ENCODE results near the gene UQCR11.

The UQCR11 gene

DNA sequence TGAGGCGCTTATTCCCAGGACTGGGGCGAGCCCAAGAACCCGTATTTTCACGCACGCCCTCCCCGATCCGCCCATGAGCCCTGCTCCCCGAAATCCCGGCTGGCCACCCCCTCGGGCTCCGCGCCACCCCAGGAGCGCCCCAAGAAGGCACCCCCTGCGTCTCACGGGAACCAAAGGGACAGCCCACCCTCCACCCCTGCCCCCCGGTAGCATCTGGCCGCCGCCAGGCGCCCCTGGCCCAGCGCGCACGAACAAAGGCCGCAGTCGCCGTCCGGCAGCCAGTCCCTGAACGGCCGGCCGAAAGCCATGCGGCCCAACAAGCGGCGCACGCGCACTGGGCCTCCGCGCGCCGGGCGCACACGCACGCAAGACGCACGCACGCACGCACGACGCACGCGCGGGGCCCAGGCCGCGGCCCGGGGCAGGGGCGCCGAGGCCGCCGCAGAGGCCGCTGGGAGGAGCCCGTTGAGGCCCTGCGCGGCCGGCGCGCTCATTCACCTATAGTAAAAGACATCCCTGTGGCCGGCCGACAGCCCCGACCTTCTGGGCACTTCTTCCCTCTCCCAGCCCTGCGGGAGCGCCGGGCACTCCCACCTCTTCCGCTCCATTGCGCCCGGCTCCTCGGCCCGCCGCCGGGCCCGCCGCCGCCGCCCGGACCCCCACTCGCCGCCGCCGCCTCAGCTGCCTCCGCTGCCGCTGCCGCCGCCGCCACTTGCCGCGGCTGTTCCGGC, 13.1 kb downstream of the UQCR11 start:
- ATAC-seq, result peak; percentile 91
- Mint-ChIP-seq H3K4me1 (peaks cover 45% of the 10 kb centered on the region), H3K27ac (peak overlapping the region; percentile 92), H3K36me3 (peaks cover 13% of the 10 kb centered on the region), H3K27me3 (no peaks in the 10 kb centered on the region), H3K4me3 (peak overlapping the region; percentile 88), H3K9me3 (no peaks in the 10 kb centered on the region)

- Mint-ChIP-seq H3K9me3 (no peaks in the 10 kb centered on the region), H3K27ac (peak overlapping the region; percentile 92), H3K36me3 (peaks cover 10% of the 10 kb centered on the region), H3K4me3 (peak overlapping the region; percentile 88), H3K27me3 (no peaks in the 10 kb centered on the region), H3K4me1 (peaks cover 41% of the 10 kb centered on the region)
- no peak for ATAC-seq
Observed at GRCh38 chr19:1591421-1592023, 13.7 kb downstream of the UQCR11 start.

GRCh38 chr19:1590641-1591397, 14.4 kb downstream of the UQCR11 start:
- ATAC-seq, result no peak
- peaks cover 9% of the 10 kb centered on the region for H3K36me3 Mint-ChIP-seq
- no peaks in the 10 kb centered on the region for H3K27me3 Mint-ChIP-seq
- no peaks in the 10 kb centered on the region for H3K9me3 Mint-ChIP-seq
- peak overlapping the region; percentile 92 for H3K27ac Mint-ChIP-seq
- H3K4me3 Mint-ChIP-seq, result peak overlapping the region; percentile 88
- H3K4me1 Mint-ChIP-seq, result peaks cover 42% of the 10 kb centered on the region

DNA sequence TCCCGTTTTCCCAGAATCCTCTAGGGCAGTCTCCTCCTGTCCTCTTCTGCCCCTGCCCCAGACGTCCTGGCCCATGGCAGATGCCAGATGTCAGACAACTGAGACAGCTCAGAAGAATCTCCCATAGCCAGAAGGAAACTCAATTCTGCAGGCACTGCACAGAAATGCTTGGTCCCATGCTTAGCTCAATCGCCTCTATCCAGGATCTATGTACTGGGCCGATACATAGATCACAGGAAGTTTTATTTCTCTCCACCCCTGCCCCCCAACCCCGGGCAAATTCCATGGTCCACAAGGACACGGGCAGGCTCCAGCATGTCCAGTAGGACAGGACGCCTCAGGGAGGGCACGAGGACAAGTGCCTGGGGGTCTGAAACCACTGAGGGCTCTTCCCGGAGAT, 17.4 kb downstream of the UQCR11 start:
- Mint-ChIP-seq H3K27me3 (no peaks in the 10 kb centered on the region), H3K4me3 (no peak overlapping the region), H3K9me3 (no peaks in the 10 kb centered on the region), H3K4me1 (peaks cover 38% of the 10 kb centered on the region), H3K36me3 (peaks cover 17% of the 10 kb centered on the region), H3K27ac (no peak overlapping the region)
- no peak for ATAC-seq

DNA sequence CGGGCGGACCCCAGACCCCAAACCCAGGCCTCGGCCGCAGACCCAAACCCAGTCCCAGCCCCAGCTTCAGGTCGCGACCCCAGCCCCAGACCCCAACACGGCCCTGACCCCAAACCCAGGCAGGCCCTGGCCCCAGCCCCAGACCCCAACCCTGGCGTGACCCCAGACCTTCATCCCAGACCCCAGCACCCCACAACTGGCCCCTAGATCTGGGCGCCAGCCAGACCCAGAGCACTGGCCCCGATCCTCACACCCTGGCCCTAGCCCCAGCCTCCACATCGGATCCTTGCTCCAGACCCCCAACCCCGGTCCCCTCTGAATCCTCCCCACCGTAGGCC, 20.1 kb downstream of the UQCR11 start:
- peaks cover 38% of the 10 kb centered on the region for H3K36me3 Mint-ChIP-seq
- H3K27ac Mint-ChIP-seq, result no peak overlapping the region
- H3K27me3 Mint-ChIP-seq, result no peaks in the 10 kb centered on the region
- peak; percentile 8 for ATAC-seq
- H3K9me3 Mint-ChIP-seq, result no peaks in the 10 kb centered on the region
- H3K4me3 Mint-ChIP-seq, result no peak overlapping the region
- peaks cover 23% of the 10 kb centered on the region for H3K4me1 Mint-ChIP-seq

DNA sequence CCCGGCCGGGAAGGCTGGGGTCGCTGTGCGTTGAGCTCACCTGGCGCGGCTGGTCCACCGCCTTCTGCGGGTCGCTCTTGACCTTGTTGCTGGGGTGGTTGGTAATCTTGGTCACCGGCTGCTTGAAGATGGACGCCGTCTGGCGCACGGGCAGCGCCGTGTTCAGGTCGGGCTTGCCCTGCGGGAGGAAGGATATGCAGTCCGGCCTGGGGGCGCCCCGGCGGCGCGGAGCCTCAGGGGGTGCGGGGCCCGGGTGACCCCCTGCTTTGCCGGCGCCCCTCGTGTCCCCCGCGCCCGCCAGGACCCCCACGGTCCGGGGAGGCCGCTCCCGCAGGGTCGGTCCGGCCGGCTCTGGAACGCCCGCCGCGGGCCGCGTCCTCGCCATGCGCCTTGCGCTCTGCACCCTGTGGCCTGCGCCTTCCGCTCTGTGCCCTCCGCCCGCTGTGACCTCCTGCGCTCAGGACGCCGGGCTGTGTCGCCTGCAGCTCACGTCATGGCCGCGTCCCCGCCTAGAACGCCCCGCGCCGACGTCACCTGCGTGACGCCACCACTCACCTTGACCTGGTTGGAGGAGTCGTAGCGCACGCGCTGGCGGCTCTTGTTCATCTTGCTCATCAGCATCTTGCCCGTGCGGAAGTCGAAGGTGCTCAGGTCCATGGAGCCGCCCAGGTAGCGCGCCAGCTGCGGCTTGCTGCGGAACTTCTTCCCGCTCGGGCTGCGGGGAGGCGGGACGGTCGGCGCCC, 20.6 kb downstream of the UQCR11 start:
- H3K4me1 Mint-ChIP-seq, result peaks cover 17% of the 10 kb centered on the region
- H3K4me3 Mint-ChIP-seq, result no peak overlapping the region
- peak; percentile 75 for ATAC-seq
- H3K9me3 Mint-ChIP-seq, result no peaks in the 10 kb centered on the region
- H3K27me3 Mint-ChIP-seq, result no peaks in the 10 kb centered on the region
- peaks cover 44% of the 10 kb centered on the region for H3K36me3 Mint-ChIP-seq
- no peak overlapping the region for H3K27ac Mint-ChIP-seq

- no peak overlapping the region for H3K4me3 Mint-ChIP-seq
- no peak for ATAC-seq
- peaks cover 6% of the 10 kb centered on the region for H3K4me1 Mint-ChIP-seq
- H3K27ac Mint-ChIP-seq, result no peak overlapping the region
- no peaks in the 10 kb centered on the region for H3K9me3 Mint-ChIP-seq
- peaks cover 57% of the 10 kb centered on the region for H3K36me3 Mint-ChIP-seq
- no peaks in the 10 kb centered on the region for H3K27me3 Mint-ChIP-seq
Observed at GRCh38 chr19:1582201-1582600, 23.1 kb downstream of the UQCR11 start.

DNA sequence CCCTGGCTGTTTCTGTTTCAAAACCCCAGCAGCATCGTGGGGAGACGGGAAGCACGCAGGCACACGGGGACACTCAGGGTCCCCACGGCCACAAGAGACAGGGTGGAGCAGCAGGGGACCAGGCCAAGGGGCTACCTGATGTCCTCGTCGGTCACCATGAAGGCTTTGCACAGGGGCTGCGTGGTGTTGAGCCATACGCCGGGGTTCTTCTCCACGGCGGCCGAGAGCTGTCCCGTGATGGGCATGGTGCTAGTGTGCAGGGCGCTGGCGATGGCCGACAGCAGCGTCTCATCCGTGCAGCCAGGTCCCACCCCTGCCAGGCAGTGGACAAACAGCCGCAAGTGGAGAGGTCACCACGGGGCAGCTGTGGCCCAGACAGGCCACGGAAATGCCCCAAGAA, 24.3 kb downstream of the UQCR11 start:
- Mint-ChIP-seq H3K4me1 (peaks cover 8% of the 10 kb centered on the region), H3K27me3 (no peaks in the 10 kb centered on the region), H3K27ac (no peak overlapping the region), H3K4me3 (no peak overlapping the region), H3K9me3 (no peaks in the 10 kb centered on the region), H3K36me3 (peaks cover 59% of the 10 kb centered on the region)
- ATAC-seq, result no peak

DNA sequence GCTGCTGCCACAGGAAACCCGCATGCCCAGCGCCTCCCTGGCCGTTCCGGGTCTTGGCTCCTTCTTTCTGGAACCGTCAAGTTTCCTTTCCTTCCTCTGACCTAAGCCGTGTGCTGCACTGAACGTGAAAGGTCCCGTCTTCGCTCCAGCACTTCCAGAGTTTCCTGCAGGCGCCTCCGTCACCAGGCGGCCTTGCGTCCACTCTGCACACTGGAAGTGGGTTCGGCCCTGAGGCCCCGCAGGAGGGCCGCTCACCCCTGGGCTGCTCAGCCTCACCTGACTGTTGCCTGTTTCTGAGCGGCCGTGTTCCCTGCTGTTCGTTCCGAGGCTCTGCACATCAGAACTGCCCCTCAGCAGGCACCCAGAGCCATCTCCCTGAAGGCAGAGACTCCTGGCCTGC, 24.9 kb downstream of the UQCR11 start:
- H3K36me3 Mint-ChIP-seq, result peaks cover 61% of the 10 kb centered on the region
- no peak overlapping the region for H3K4me3 Mint-ChIP-seq
- no peaks in the 10 kb centered on the region for H3K9me3 Mint-ChIP-seq
- H3K27me3 Mint-ChIP-seq, result no peaks in the 10 kb centered on the region
- H3K4me1 Mint-ChIP-seq, result peaks cover 7% of the 10 kb centered on the region
- no peak for ATAC-seq
- no peak overlapping the region for H3K27ac Mint-ChIP-seq

DNA sequence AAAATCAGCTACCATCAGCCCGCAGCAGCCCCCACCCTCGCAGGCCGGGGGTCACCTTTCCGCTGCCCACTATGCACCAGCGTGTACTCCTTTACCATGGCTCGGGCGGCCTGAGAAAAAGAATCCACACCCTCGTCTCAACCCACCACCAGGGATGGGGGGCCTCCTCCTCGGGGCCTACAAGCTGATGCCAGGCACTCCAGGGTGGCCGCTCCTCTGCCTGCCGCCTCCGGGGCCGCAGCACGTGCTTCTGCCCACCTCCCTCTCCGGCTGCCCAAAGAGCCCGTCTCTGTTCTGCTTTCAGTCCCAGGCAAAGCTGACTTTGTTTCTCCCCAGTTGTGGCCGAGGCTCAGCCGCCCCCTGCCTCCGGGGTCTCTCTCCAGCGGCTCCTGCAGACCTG, 26.0 kb downstream of the UQCR11 start:
- no peak overlapping the region for H3K27ac Mint-ChIP-seq
- ATAC-seq, result no peak
- peaks cover 11% of the 10 kb centered on the region for H3K4me1 Mint-ChIP-seq
- H3K36me3 Mint-ChIP-seq, result peaks cover 49% of the 10 kb centered on the region
- no peak overlapping the region for H3K4me3 Mint-ChIP-seq
- H3K27me3 Mint-ChIP-seq, result no peaks in the 10 kb centered on the region
- no peaks in the 10 kb centered on the region for H3K9me3 Mint-ChIP-seq

- Mint-ChIP-seq H3K4me3 (no peak overlapping the region), H3K36me3 (peaks cover 46% of the 10 kb centered on the region), H3K27me3 (no peaks in the 10 kb centered on the region), H3K27ac (no peak overlapping the region), H3K4me1 (peaks cover 11% of the 10 kb centered on the region), H3K9me3 (no peaks in the 10 kb centered on the region)
- ATAC-seq, result no peak
Observed at GRCh38 chr19:1577929-1578618, 27.2 kb downstream of the UQCR11 start.

GRCh38 chr19:1577090-1577928, 28.0 kb downstream of the UQCR11 start:
- ATAC-seq, result no peak
- no peak overlapping the region for H3K27ac Mint-ChIP-seq
- no peaks in the 10 kb centered on the region for H3K9me3 Mint-ChIP-seq
- peaks cover 41% of the 10 kb centered on the region for H3K36me3 Mint-ChIP-seq
- no peaks in the 10 kb centered on the region for H3K27me3 Mint-ChIP-seq
- H3K4me1 Mint-ChIP-seq, result peaks cover 11% of the 10 kb centered on the region
- no peak overlapping the region for H3K4me3 Mint-ChIP-seq

DNA sequence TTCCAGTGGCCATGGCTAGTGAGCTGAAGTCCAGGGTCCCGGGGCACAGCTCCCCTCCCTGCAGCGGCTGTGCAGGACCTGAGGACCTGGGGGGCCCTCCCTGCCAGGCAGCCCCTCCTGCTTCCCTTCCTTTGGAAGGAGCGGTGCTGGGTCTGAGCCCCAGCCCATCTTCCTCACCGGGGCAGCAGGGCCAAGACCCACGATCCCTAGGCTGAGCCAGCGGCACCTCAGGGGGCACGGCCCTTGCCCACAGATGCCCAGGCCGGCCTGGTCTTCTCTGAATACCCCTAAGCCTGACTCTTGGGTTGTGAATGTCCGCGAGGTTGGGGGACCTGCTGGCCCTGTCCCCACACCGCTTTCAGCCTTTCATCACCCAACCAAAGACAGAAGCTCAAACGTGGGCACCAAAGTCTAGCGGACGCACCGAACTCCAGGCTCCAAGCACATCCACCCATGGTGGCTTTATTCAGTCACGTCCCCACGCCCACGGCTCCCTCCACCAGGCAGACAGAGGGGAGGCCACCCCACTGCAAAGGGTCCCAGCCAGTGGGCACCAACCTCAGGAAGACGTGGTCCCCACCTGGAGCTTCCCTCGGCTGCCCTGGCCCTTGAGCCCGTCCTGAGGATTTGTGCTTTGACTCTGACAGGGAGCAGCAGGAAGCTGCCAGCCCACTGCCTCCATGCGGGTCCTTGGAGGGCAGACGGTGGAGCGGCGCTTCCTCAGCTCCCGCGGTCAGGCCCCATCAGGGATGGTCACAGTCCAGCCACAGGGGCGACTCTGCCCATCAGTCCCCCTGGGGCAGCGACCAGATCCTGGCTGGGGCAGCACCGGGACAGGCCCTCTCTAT, 28.8 kb downstream of the UQCR11 start:
- Mint-ChIP-seq H3K36me3 (peaks cover 37% of the 10 kb centered on the region), H3K4me3 (no peak overlapping the region), H3K9me3 (no peaks in the 10 kb centered on the region), H3K27ac (peak overlapping the region; percentile 2), H3K27me3 (no peaks in the 10 kb centered on the region), H3K4me1 (peaks cover 11% of the 10 kb centered on the region)
- peak; percentile 42 for ATAC-seq
